Testis (tissue), 2 donors: Measurements from ENCODE around the gene CHD9NB.
"Not testable (repeated sequence)": the region's sequence is repeated elsewhere in the genome, so short reads cannot be mapped to it uniquely, and the experiment has no call there.

Source experiments
- CTCF ChIP-seq, 3 experiments: fragments of 450-650 bp in 2 of 3; fragments of 200-600 bp in 1 of 3; sonication (generic) in 1 of 3; IDR thresholded peaks; one replicate each; pipeline ENCODE4 v1.5.1; 2016 to 2019; ENCODE audit warnings: antibody characterized with exemption in 3 of 3, mild to moderate bottlenecking in 2 of 3, moderate library complexity in 1 of 3
- POLR2A ChIP-seq: fragments of 450-650 bp; IDR thresholded peaks from one replicate; pipeline ENCODE4 v1.6.1; 2017; ENCODE audit warnings: antibody characterized with exemption, mild to moderate bottlenecking, moderate library complexity

GRCh38 chr16:53075461-53075860 lies 22.8 kb upstream of the CHD9NB start:
- not testable (repeated sequence) for TF ChIP-seq CTCF (IDR thresholded peaks at IDR 0.05); POLR2A
